DND-41 (cell line): Measurements from ENCODE around the gene GADD45GIP1.
"Not testable (repeated sequence)": the region's sequence is repeated elsewhere in the genome, so short reads cannot be mapped to it uniquely, and the experiment has no call there.

Source experiments
- ATAC-seq: fragments of 200-7000 bp; cut with Tn5 transposase; 3 replicates; pipeline ENCODE4 v1.9.1; 2021; ENCODE audit warnings: low read depth; ENCODE audit not compliant: insufficient read depth
- DNase-seq: peaks from one replicate; pipeline ENCODE4 v3.0.0-alpha.2; 2020
- H2AFZ ChIP-seq: 2 replicates; pipeline ENCODE4 v1.6.0; 2012; ENCODE audit warnings: low read depth, low read length
- H3K27ac ChIP-seq: 2 replicates; pipeline ENCODE4 v1.5.1; 2012; ENCODE audit warnings: low read length, inconsistent platforms
- H3K27me3 ChIP-seq: fragments of 200-600 bp; sonication (generic); 2 replicates; pipeline ENCODE4 v1.6.0; 2012; ENCODE audit warnings: low read length, mild to moderate bottlenecking, inconsistent platforms; ENCODE audit not compliant: insufficient read depth, poor library complexity
- H3K36me3 ChIP-seq: 2 replicates; pipeline ENCODE4 v1.5.1; 2012; ENCODE audit warnings: low read length, inconsistent platforms; ENCODE audit not compliant: insufficient read depth
- H3K4me1 ChIP-seq: 2 replicates; pipeline ENCODE4 v1.5.1; 2012; ENCODE audit warnings: mild to moderate bottlenecking, low read length; ENCODE audit not compliant: insufficient read depth
- H3K4me2 ChIP-seq: 2 replicates; pipeline ENCODE4 v1.6.0; 2012; ENCODE audit warnings: mild to moderate bottlenecking, moderate library complexity, low read length, inconsistent platforms; ENCODE audit not compliant: insufficient read depth
- H3K4me3 ChIP-seq, 2 experiments: fragments of 200-600 bp in 1 of 2; shearing (Covaris generic) in 1 of 2; 2 replicates each; pipeline ENCODE4 v1.5.1; 2012 to 2016; ENCODE audit warnings: inconsistent platforms in 2 of 2, low read length in 2 of 2, mild to moderate bottlenecking in 2 of 2, low read depth in 1 of 2, moderate library complexity in 1 of 2
- H3K79me2 ChIP-seq: 2 replicates; pipeline ENCODE4 v1.6.0; 2012; ENCODE audit warnings: low read length, inconsistent platforms; ENCODE audit not compliant: insufficient read depth
- H3K9ac ChIP-seq: 2 replicates; pipeline ENCODE4 v1.6.0; 2012; ENCODE audit warnings: low read depth, mild to moderate bottlenecking, inconsistent platforms, low read length, moderate library complexity
- H3K9me3 ChIP-seq: 2 replicates; pipeline ENCODE4 v1.5.1; 2012; ENCODE audit warnings: low read length, moderate library complexity, mild to moderate bottlenecking, inconsistent platforms; ENCODE audit not compliant: insufficient read depth, severe bottlenecking
- H4K20me1 ChIP-seq: 2 replicates; pipeline ENCODE4 v1.6.0; 2012; ENCODE audit warnings: low read length; ENCODE audit not compliant: insufficient read depth
- CTCF ChIP-seq: IDR thresholded peaks from 2 replicates; pipeline ENCODE4 v1.5.1; 2012; ENCODE audit warnings: borderline replicate concordance, low read length, moderate library complexity, mild to moderate bottlenecking; ENCODE audit not compliant: poor library complexity, severe bottlenecking; ENCODE audit errors: extremely low read depth
- EZH2 ChIP-seq: IDR thresholded peaks from 3 replicates; pipeline ENCODE4 v1.6.1; 2012; ENCODE audit warnings: borderline replicate concordance, low read depth, mild to moderate bottlenecking, moderate library complexity, low read length, inconsistent platforms; ENCODE audit not compliant: severe bottlenecking

Gene GADD45GIP1

DNA sequence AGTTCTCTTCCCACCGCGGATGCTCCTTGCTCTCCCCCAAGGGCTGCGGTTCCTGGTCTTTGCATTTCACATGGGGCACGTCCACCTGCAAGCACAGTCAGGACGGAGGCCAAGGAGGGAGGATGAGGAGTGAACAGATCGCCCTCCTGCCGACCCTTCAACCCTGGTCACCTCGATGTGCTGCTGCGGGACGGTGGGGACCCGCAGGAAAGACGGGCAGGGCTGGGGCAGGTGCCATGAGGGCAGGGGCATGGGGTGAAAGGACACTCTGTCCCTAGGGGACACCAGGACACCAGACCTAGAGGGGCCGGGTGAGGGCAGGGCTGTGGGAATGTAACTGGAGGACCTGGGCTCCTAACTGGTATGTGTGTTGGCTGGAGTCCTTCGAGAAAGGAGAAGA, 38.8 kb downstream of the GADD45GIP1 start:
- no peak overlapping the region for H2AFZ ChIP-seq
- H3K79me2 ChIP-seq: peaks cover 6% of the 10 kb centered on the region; the same call in 1 of the 2 replicates
- no peak for ATAC-seq
- no peaks in the 10 kb centered on the region for H3K9me3 ChIP-seq
- no peak for DNase-seq
- peak overlapping the region; percentile 73 for H3K4me2 ChIP-seq
- H3K9ac ChIP-seq: peak overlapping the region; percentile 73
- peaks cover 44% of the 10 kb centered on the region for H3K4me1 ChIP-seq
- peaks cover 11% of the 10 kb centered on the region for H3K36me3 ChIP-seq
- peak overlapping the region in 1 of 2 experiments; percentile 62; a peak in 2 of 4 replicates for H3K4me3 ChIP-seq
- no peaks in the 10 kb centered on the region for H4K20me1 ChIP-seq
- no peaks in the 10 kb centered on the region for H3K27me3 ChIP-seq
- peak overlapping the region; percentile 99 for H3K27ac ChIP-seq
- TF ChIP-seq EZH2: no peak

DNA sequence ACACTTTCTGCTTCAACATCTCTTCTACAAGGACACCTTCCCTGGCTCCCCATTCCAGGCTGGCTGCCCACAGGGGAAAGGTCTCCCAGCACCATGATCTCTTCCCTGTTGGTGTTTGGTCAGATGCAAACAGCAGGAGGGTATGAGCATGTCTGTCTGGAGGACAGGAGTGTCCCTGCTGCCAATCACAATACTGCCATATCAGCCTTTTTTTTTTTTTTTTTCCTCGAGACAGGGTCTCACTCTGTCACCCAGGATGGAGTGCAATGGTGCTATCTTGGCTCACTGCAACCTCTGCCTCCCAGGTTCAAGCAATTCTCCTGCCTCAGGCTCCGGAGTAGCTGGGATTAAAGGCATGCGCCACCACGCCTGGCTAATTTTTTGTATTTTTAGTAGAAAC, 41.2 kb downstream of the GADD45GIP1 start:
- not testable (repeated sequence) for H3K27ac ChIP-seq, H3K4me2 ChIP-seq, H3K9me3 ChIP-seq, DNase-seq, H3K9ac ChIP-seq, H3K4me3 ChIP-seq, H4K20me1 ChIP-seq, H2AFZ ChIP-seq, H3K27me3 ChIP-seq, ATAC-seq, H3K79me2 ChIP-seq, H3K36me3 ChIP-seq
- H3K4me1 ChIP-seq: peaks cover 45% of the 10 kb centered on the region

DNA sequence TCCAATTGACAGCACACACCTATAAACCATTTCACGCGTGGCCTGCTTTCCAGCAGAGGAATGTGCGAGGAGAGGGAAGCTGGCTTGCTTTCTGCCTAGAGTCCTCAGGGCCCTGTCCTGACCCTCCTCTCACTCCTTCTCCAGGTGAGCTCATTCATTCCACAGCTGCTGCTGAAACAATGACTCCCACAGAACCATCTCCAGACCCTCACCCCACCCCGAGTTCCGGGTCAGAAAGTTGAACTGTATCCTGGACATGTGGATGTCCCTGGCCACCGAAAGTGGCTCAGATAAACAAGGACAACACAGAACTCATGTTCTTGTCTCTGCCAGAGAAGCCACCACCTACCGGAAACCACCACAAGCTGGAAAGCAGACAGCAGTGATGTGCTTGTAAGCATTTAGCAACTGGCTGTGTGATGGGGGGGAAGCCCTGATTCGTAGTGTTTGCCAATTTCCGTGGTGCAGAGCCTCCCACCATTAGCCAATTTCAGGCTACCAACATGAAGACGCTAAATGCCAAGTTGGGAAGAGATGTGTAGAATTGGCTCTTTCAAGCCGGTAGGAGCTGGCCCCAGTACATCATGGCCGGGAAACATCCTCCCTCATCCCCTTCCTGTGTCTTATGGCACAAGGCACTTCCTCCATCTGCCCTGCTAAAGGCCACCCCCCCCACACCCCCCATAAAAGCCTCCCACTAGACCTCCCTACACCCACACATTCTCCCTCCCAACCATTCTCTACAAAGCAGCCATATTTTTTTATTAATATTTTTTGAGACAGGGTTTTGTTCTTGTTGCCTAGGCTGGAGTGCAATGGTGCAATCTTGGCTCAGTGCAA, 43.0 kb downstream of the GADD45GIP1 start:
- Histone ChIP-seq H4K20me1 (no peaks in the 10 kb centered on the region), H2AFZ (peak overlapping the region; percentile 55), H3K4me3 (peak overlapping the region in 1 of 2 experiments; percentile 28; a peak in 2 of 4 replicates), H3K79me2 (peaks cover 6% of the 10 kb centered on the region; the same call in 1 of the 2 replicates), H3K36me3 (no peaks in the 10 kb centered on the region; the same call in 1 of the 2 replicates), H3K9me3 (no peaks in the 10 kb centered on the region), H3K4me1 (peaks cover 39% of the 10 kb centered on the region), H3K27ac (peak overlapping the region; percentile 83), H3K27me3 (no peaks in the 10 kb centered on the region), H3K4me2 (peak overlapping the region; percentile 46), H3K9ac (peak overlapping the region; percentile 48)
- peak; percentile 2 for TF ChIP-seq CTCF
- no peak for TF ChIP-seq EZH2
- peak; percentile 80 for ATAC-seq
- peak; percentile 74 for DNase-seq

DNA sequence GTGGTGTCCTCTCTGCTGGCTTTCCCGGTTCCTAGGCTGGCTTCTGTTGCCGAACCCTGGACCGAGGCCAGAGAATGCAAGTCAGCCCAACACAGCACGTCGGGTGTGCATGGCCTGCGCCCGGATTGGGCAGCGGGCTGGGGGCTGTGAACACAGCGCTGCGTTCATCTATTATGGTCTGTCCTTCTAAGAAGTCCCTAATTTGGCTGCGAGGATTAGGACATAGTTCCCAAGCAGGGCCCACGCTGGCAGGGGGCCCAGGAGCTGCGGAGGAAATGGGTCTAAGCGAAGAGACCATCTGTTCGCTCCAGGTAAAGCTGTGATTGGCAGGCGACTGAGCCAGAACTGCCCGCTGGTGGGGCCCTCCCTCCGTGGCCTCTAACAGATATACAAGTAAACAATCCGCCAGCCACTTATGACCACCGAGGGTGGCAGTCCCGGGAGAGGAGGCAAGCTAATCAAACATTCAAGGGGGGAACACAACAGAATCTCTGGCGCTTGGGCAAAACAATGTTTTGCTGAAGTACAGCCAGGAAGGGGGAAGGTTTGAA, 43.9 kb downstream of the GADD45GIP1 start:
- no peak for TF ChIP-seq CTCF
- TF ChIP-seq EZH2: no peak
- H3K36me3 ChIP-seq: no peaks in the 10 kb centered on the region; the same call in none of the 2 replicates
- ATAC-seq: no peak
- DNase-seq: no peak
- no peak overlapping the region for H2AFZ ChIP-seq
- H3K27me3 ChIP-seq: no peaks in the 10 kb centered on the region
- H3K4me1 ChIP-seq: peaks cover 29% of the 10 kb centered on the region
- 0 out of 2 replicates have a peak, but pooled peaks cover 2% of the 10 kb centered on the region for H3K79me2 ChIP-seq
- no peaks in the 10 kb centered on the region for H3K9me3 ChIP-seq
- H4K20me1 ChIP-seq: no peaks in the 10 kb centered on the region
- peak overlapping the region; percentile 48 for H3K9ac ChIP-seq
- peak overlapping the region; percentile 46; the same call in 1 of the 2 replicates for H3K4me2 ChIP-seq
- peak overlapping the region; percentile 83 for H3K27ac ChIP-seq
- no peak overlapping the region for H3K4me3 ChIP-seq
